ENCODE data around the gene TEX12. TPM values are rescaled to one million over a fixed set of nuclear protein-coding genes. Genes with fewer than 3 reads are reported as not detected.
"Not testable (repeated sequence)": the region's sequence is repeated elsewhere in the genome, so short reads cannot be mapped to it uniquely, and the experiment has no call there.

TEX12 gene
- total RNA-seq, 2 experiments from 2014 or later: 0.25 to 0.26 TPM

DNA sequence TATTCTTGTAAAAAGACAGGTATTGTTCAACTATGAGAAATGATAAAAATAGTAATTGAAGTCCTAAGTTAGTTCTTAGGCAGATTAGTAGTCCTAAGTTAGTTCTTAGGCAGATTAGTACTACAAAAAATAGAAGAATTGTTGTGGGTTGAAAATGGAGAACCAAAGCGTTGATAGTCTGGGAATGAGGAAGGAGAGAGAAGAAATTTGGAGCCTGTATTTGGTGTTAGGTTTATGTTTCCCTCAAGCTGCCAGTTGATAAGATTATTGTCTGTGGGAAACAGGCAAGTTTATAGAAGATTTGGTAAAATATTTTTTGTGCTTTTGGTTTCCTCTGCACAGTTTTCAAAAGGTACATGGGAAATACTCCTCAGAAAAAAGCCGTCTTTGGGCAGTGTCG is 11.8 kb downstream of the TEX12 start:
- Mint-ChIP-seq H3K27me3 (peaks cover 42% of the 10 kb centered on the region), H3K4me1 (peaks cover 9% of the 10 kb centered on the region), H3K4me3 (no peak overlapping the region), H3K36me3 (peaks cover 2% of the 10 kb centered on the region), H3K27ac (no peak overlapping the region), H3K9me3 (no peaks in the 10 kb centered on the region)
- no peak for DNase-seq

DNA sequence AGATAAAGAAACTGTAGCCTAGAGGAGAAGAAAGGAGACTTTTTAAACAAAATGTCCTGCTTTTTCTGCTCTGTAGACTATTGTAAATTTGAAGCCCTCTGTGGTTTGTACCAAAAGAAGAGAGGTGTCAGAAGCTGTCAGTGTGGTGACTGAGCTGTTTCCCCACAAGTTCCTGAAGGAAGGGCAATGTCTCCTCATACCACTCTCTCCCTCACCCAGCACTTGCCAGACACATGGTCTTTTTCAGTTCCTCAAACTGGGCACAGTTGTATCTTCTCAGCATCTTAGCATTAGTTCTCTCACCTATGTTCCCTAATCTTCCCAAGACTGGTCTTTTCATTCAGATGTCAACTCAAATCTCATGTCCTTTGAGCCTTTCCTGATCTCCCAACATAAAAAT is 12.4 kb downstream of the TEX12 start:
- no peak overlapping the region for H3K27ac Mint-ChIP-seq
- no peak overlapping the region for H3K4me3 Mint-ChIP-seq
- H3K27me3 Mint-ChIP-seq: peaks cover 38% of the 10 kb centered on the region
- no peaks in the 10 kb centered on the region for H3K9me3 Mint-ChIP-seq
- H3K36me3 Mint-ChIP-seq: peaks cover 2% of the 10 kb centered on the region
- no peak for DNase-seq
- H3K4me1 Mint-ChIP-seq: peaks cover 9% of the 10 kb centered on the region

- H3K27ac Mint-ChIP-seq: no peak overlapping the region
- no peak overlapping the region for H3K4me3 Mint-ChIP-seq
- peaks cover 14% of the 10 kb centered on the region for H3K27me3 Mint-ChIP-seq
- H3K4me1 Mint-ChIP-seq: no peaks in the 10 kb centered on the region
- H3K9me3 Mint-ChIP-seq: no peaks in the 10 kb centered on the region
- H3K36me3 Mint-ChIP-seq: peaks cover 2% of the 10 kb centered on the region
- DNase-seq: no peak
These were observed 15.7 kb downstream of the TEX12 start for GRCh38 chr11:112182867-112183266.

DNA sequence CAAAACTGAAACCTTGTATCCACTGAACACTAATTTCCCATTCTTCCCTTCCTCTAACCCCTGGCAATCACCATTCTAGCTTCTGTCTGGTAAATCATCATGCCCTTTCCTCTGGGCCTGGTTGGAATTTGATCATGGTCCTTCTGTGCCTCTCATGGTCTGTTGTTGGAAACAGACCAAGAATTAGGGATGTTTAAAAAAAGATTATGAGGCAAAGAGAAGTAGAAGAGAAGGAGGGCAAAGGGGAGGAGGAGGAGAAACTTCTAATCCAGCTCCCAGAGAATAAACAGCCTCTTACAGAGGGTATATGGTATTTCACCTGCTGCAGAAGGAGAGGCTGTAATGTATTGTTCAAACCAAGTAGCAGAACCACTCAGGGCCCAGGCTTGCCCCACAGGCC is 18.7 kb downstream of the TEX12 start:
- no peak for DNase-seq
- Mint-ChIP-seq H3K9me3 (no peaks in the 10 kb centered on the region), H3K4me1 (no peaks in the 10 kb centered on the region), H3K27ac (no peak overlapping the region), H3K4me3 (no peak overlapping the region), H3K27me3 (peaks cover 3% of the 10 kb centered on the region), H3K36me3 (peaks cover 2% of the 10 kb centered on the region)

DNA sequence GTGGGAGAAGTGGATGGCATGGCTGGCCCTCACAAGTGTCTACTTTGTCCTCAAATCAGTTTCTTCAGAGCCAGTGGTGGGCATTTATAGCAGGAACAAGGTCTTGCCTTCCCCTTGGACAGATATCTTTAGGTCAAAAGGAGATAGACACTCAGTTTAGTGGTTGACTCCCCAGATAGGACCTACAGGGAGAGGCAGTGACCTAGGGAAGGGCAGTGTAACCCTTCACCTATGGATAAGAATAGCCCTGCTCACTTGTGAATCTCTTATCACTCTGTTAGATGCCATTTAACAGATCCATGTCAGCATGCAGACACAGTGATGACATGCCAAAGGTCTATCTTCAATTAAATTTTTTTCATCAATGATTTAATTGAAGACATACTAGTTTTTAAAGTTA is 19.1 kb downstream of the TEX12 start:
- Mint-ChIP-seq H3K27me3 (peaks cover 3% of the 10 kb centered on the region), H3K36me3 (peaks cover 2% of the 10 kb centered on the region), H3K27ac (no peak overlapping the region), H3K4me3 (no peak overlapping the region), H3K4me1 (no peaks in the 10 kb centered on the region), H3K9me3 (no peaks in the 10 kb centered on the region)
- DNase-seq: no peak

- H3K4me3 Mint-ChIP-seq, DNase-seq, H3K27ac Mint-ChIP-seq, H3K27me3 Mint-ChIP-seq, H3K9me3 Mint-ChIP-seq, H3K36me3 Mint-ChIP-seq, H3K4me1 Mint-ChIP-seq: not testable (repeated sequence)
These were observed 27.9 kb downstream of the TEX12 start for GRCh38 chr11:112195113-112195512.

DNA sequence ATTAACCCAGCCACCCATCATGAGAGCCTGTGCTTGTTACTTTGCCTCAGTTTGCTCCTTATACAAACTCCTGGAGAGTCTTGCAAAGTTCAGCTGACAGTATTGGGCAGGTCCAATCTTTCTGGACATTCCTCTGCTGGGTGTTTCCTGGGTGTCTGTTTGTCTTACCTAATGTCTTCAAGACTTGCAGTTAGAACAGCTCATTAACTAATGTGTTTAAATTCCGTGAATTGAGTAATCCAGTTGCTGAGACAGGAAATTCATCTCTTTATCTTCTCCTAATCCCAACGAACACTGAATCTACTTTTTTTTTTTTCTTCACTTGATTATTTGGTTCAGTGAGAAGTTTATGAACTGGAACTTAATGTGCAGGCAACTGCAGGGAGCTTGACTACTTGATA is 28.8 kb downstream of the TEX12 start:
- H3K9me3 Mint-ChIP-seq: no peaks in the 10 kb centered on the region
- H3K4me3 Mint-ChIP-seq: no peak overlapping the region
- no peaks in the 10 kb centered on the region for H3K27me3 Mint-ChIP-seq
- H3K4me1 Mint-ChIP-seq: peaks cover 3% of the 10 kb centered on the region
- no peak for DNase-seq
- H3K27ac Mint-ChIP-seq: no peak overlapping the region
- H3K36me3 Mint-ChIP-seq: no peaks in the 10 kb centered on the region

DNA sequence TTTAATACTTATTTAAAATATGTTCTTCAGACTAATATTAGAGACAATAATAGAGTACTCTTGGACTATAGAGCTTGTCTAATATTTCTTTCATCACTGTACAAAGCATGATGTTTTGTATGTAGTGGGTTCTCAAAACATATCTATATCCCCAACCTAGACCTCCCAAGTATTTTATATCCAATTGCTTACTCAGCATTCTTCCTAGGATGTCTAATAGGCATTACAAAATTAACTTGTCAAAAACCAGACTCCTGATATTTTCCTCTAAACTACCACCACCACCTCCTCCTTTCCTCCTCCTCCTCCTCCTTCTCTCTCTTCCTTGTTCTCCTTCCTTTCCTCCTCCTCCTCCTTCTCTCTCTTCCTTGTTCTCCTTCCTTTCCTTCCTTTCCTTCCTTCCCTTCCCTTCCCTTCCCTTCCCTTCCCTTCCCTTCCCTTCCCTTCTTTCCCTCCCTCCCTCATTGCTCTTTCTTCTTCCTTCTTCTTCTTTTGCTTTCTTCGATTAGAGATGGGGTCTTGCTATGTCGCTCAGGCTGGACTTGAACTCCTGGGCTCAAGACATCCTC is 29.4 kb downstream of the TEX12 start:
- Mint-ChIP-seq H3K4me3 (no peak overlapping the region), H3K27ac (no peak overlapping the region), H3K9me3 (no peaks in the 10 kb centered on the region), H3K27me3 (no peaks in the 10 kb centered on the region), H3K4me1 (peaks cover 3% of the 10 kb centered on the region), H3K36me3 (no peaks in the 10 kb centered on the region)
- DNase-seq: no peak

DNA sequence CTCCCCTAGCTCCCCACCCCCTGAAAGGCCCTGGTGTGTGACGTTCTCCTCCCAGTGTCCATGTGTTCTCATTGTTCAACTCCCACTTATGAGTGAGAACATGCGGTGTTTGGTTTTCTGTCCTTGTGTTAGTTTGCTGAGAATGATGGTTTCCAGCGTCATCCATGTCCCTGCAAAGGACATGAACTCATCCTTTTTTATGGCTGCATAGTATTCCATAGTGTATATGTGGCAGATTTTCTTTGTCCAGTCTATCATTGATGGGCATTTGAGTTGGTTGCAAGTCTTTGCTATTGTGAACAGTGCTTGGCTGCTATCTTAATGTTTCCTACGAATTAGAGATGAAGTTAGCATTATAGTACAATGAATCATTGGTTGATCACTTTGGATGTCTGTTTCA is 31.9 kb downstream of the TEX12 start:
- H3K4me1 Mint-ChIP-seq, DNase-seq, H3K4me3 Mint-ChIP-seq, H3K36me3 Mint-ChIP-seq, H3K27me3 Mint-ChIP-seq, H3K9me3 Mint-ChIP-seq, H3K27ac Mint-ChIP-seq: not testable (repeated sequence)

- H3K36me3 Mint-ChIP-seq: no peaks in the 10 kb centered on the region
- no peak for DNase-seq
- no peaks in the 10 kb centered on the region for H3K27me3 Mint-ChIP-seq
- H3K4me3 Mint-ChIP-seq: no peak overlapping the region
- no peaks in the 10 kb centered on the region for H3K9me3 Mint-ChIP-seq
- H3K4me1 Mint-ChIP-seq: no peaks in the 10 kb centered on the region
- H3K27ac Mint-ChIP-seq: no peak overlapping the region
These were observed 33.1 kb downstream of the TEX12 start for GRCh38 chr11:112200252-112200651.

- Mint-ChIP-seq H3K4me3 (no peak overlapping the region), H3K36me3 (no peaks in the 10 kb centered on the region), H3K27ac (no peak overlapping the region), H3K4me1 (peaks cover 4% of the 10 kb centered on the region), H3K27me3 (no peaks in the 10 kb centered on the region), H3K9me3 (no peaks in the 10 kb centered on the region)
- no peak for DNase-seq
These were observed 38.9 kb downstream of the TEX12 start for GRCh38 chr11:112206071-112206470.

DNA sequence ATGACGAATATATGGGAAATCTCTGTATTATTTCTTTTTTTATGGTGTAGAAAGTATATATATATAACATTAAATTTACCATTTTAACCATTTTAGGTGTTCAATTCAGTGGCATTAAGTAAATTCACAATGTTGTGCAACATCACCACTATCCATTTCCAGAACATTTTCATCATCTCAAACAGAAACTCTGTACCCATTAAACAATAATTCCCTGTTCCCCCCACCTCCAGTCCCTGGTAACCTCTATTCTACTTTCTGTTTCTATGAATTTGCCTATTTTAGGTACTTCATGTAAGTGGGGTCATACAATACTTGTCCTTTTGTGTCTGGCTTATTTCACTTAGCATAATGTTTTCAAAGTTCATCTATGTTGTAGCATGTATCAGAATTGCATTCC is 43.7 kb downstream of the TEX12 start:
- H3K9me3 Mint-ChIP-seq: no peaks in the 10 kb centered on the region
- H3K27ac Mint-ChIP-seq: no peak overlapping the region
- no peaks in the 10 kb centered on the region for H3K27me3 Mint-ChIP-seq
- H3K4me3 Mint-ChIP-seq: no peak overlapping the region
- H3K36me3 Mint-ChIP-seq: no peaks in the 10 kb centered on the region
- DNase-seq: no peak
- peaks cover 10% of the 10 kb centered on the region for H3K4me1 Mint-ChIP-seq

GRCh38 chr11:112211536-112211935 is 44.4 kb downstream of the TEX12 start:
- H3K27me3 Mint-ChIP-seq: no peaks in the 10 kb centered on the region
- DNase-seq: no peak
- no peaks in the 10 kb centered on the region for H3K9me3 Mint-ChIP-seq
- H3K4me1 Mint-ChIP-seq: peaks cover 10% of the 10 kb centered on the region
- no peak overlapping the region for H3K27ac Mint-ChIP-seq
- no peaks in the 10 kb centered on the region for H3K36me3 Mint-ChIP-seq
- no peak overlapping the region for H3K4me3 Mint-ChIP-seq

DNA sequence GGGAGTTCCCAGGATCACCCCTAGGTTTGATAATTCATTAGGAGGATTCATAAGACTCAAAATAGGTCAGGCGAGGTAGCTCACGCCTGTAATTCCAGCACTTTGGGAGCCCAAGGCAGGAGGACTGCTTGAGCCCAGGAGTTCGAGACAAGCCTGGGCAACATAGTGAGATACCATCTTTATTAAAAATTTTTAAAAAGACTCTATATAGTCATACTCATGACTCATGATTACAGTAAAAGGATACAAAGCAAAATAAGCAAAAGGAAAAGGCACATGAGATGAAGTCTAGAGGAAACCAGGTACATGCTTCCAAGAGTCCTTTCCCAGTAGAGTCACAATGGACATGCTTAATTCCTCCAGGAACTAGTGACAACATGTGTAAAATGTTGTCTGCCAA is 45.1 kb downstream of the TEX12 start:
- no peaks in the 10 kb centered on the region for H3K36me3 Mint-ChIP-seq
- H3K9me3 Mint-ChIP-seq: no peaks in the 10 kb centered on the region
- peaks cover 8% of the 10 kb centered on the region for H3K4me1 Mint-ChIP-seq
- H3K27me3 Mint-ChIP-seq: no peaks in the 10 kb centered on the region
- no peak overlapping the region for H3K4me3 Mint-ChIP-seq
- no peak overlapping the region for H3K27ac Mint-ChIP-seq
- DNase-seq: no peak

- Mint-ChIP-seq H3K4me1 (peaks cover 8% of the 10 kb centered on the region), H3K36me3 (no peaks in the 10 kb centered on the region), H3K27me3 (no peaks in the 10 kb centered on the region), H3K9me3 (no peaks in the 10 kb centered on the region), H3K4me3 (no peak overlapping the region), H3K27ac (no peak overlapping the region)
- no peak for DNase-seq
These were observed 45.5 kb downstream of the TEX12 start for GRCh38 chr11:112212710-112213109.

DNA sequence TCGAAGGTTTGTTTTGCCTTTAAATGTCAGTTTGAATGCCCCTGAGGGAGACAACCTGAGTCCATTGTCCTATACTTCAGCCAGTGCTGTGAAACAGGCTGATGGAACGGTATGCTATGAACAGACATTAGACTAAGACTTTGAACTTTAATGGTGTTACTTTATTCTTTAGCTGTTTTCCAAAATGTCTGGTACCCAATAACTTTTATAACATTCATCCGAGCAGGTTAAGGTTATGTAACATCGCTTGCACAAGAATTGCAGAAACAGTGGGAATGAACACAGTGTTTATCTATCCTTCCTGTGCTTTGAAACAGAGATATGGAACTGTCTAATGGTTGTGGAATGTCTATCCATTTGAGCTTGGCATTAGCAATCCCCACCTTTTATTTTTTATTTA is 46.6 kb downstream of the TEX12 start:
- H3K27me3 Mint-ChIP-seq: no peaks in the 10 kb centered on the region
- no peak overlapping the region for H3K4me3 Mint-ChIP-seq
- DNase-seq: no peak
- no peaks in the 10 kb centered on the region for H3K36me3 Mint-ChIP-seq
- H3K9me3 Mint-ChIP-seq: no peaks in the 10 kb centered on the region
- peaks cover 8% of the 10 kb centered on the region for H3K4me1 Mint-ChIP-seq
- no peak overlapping the region for H3K27ac Mint-ChIP-seq

DNA sequence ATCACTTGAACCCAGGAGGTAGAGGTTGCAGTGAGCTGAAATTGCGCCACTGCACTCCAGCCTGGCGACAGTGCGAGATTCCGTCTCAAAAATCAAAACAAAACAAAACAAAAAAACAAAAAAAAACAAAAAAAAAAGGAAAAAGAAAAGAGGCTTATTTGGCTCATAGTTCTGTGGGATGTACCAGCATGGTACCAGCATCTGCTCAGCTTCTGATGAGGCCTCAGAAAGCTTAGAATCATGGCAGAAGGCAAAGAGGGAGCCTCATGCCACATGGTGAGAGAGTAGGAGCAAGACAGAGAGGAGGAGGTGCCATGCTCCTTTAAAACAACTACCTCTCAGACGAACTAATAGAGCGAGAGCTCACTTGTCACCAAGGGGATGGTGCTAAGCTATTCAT is 48.4 kb downstream of the TEX12 start:
- Mint-ChIP-seq H3K4me1 (peaks cover 8% of the 10 kb centered on the region), H3K9me3 (no peaks in the 10 kb centered on the region), H3K4me3 (no peak overlapping the region), H3K27me3 (no peaks in the 10 kb centered on the region), H3K36me3 (no peaks in the 10 kb centered on the region), H3K27ac (no peak overlapping the region)
- no peak for DNase-seq
